Thoracic aorta (tissue), 2 donors: ENCODE measurements around the gene TRPC3. TPM values are rescaled to one million over a fixed set of nuclear protein-coding genes. Genes with fewer than 3 reads are reported as not detected.

Experiments
- ATAC-seq: fragments of 150-250 bp; one replicate; pipeline ENCODE4 v1.8.0; 2017; ENCODE audit warnings: low read depth; ENCODE audit not compliant: insufficient number of reproducible peaks, low FRiP score
- DNase-seq: peaks from one replicate; pipeline ENCODE4 v3.0.0-alpha.2; 2020; ENCODE audit warnings: low spot score
- H3K27ac ChIP-seq, 2 donors: fragments of 200-600 bp; sonication (generic); 1 replicate in 1 of 2; 2 replicates in 1 of 2; pipeline ENCODE4 v1.5.1; 2016; ENCODE audit warnings: mild to moderate bottlenecking in 2 of 2, moderate library complexity in 2 of 2
- H3K27me3 ChIP-seq: fragments of 200-600 bp; sonication (generic); replicated peaks from 2 replicates; pipeline ENCODE4 v1.6.0; 2016; ENCODE audit warnings: mild to moderate bottlenecking; ENCODE audit not compliant: insufficient read depth
- H3K36me3 ChIP-seq: fragments of 200-600 bp; sonication (generic); one replicate; pipeline ENCODE4 v1.5.1; 2016
- H3K4me1 ChIP-seq, 2 donors: fragments of 200-600 bp; sonication (generic); 1 replicate in 1 of 2; 2 replicates in 1 of 2; pipeline versions ENCODE4 v1.5.1 to v1.6.0; 2016; ENCODE audit warnings: low read depth in 2 of 2, mild to moderate bottlenecking in 1 of 2; ENCODE audit not compliant: control insufficient read depth in 1 of 2
- H3K4me3 ChIP-seq: fragments of 200-600 bp; sonication (generic); 2 replicates; pipeline ENCODE4 v1.5.1; 2016; ENCODE audit warnings: mild to moderate bottlenecking
- H3K9me3 ChIP-seq: fragments of 200-600 bp; sonication (generic); 2 replicates; pipeline ENCODE4 v1.5.1; 2016
- CTCF ChIP-seq: fragments of 200-600 bp; sonication (generic); IDR thresholded peaks from one replicate; pipeline ENCODE4 v1.5.1; 2019; ENCODE audit warnings: antibody characterized with exemption
- total RNA-seq, 2 donors: library from RNA; depleted of rRNA; stranded (reverse); fragments of >200 nt; gene quantifications; one replicate each; pipeline versions ENCODE4 v1.1.0 to v1.2.3, GENCODE V29; 2016

Gene TRPC3
- total RNA-seq, 2 donors from 2014 or later = 0.27 to 0.78 TPM

GRCh38 chr4:121879135-121879534, 72.7 kb downstream of the TRPC3 start:
- Histone ChIP-seq H3K27me3 (no peaks in the 10 kb centered on the region), H3K4me1 (no peaks in the 10 kb centered on the region), H3K36me3 (no peaks in the 10 kb centered on the region), H3K4me3 (no peak overlapping the region), H3K27ac (no peak overlapping the region), H3K9me3 (no peaks in the 10 kb centered on the region)
- no peak for DNase-seq
- no peak for TF ChIP-seq CTCF
- ATAC-seq = no peak

GRCh38 chr4:121877041-121877773, 74.7 kb downstream of the TRPC3 start:
- H3K4me3 ChIP-seq = no peak overlapping the region
- no peaks in the 10 kb centered on the region for H3K36me3 ChIP-seq
- H3K9me3 ChIP-seq = no peaks in the 10 kb centered on the region
- H3K27me3 ChIP-seq = no peaks in the 10 kb centered on the region
- DNase-seq = no peak
- TF ChIP-seq CTCF = no peak
- ATAC-seq = no peak
- H3K4me1 ChIP-seq = no peaks in the 10 kb centered on the region
- H3K27ac ChIP-seq = no peak overlapping the region

- Histone ChIP-seq H3K27ac (no peak overlapping the region), H3K36me3 (no peaks in the 10 kb centered on the region), H3K27me3 (no peaks in the 10 kb centered on the region), H3K4me3 (no peak overlapping the region), H3K9me3 (no peaks in the 10 kb centered on the region), H3K4me1 (peaks cover 0 to under 1% of the 10 kb centered on the region in 2 donors)
- TF ChIP-seq CTCF = no peak
- ATAC-seq = no peak
- DNase-seq = no peak
These were observed 75.8 kb downstream of the TRPC3 start for GRCh38 chr4:121876070-121876469.

- H3K27me3 ChIP-seq = no peaks in the 10 kb centered on the region
- no peak for TF ChIP-seq CTCF
- no peak for ATAC-seq
These were observed 76.2 kb downstream of the TRPC3 start for GRCh38 chr4:121875652-121876051.

GRCh38 chr4:121873604-121874003, 78.3 kb downstream of the TRPC3 start:
- Histone ChIP-seq H3K9me3 (no peaks in the 10 kb centered on the region), H3K4me3 (no peak overlapping the region), H3K4me1 (peaks cover 0 to 13% of the 10 kb centered on the region in 2 donors), H3K27me3 (no peaks in the 10 kb centered on the region), H3K27ac (no peak overlapping the region), H3K36me3 (no peaks in the 10 kb centered on the region)
- DNase-seq (no peak), ATAC-seq (no peak)
- no peak for TF ChIP-seq CTCF

More at GRCh38 chr4:121875652-121876051, 76.2 kb downstream of the TRPC3 start:
- Histone ChIP-seq H3K9me3 (no peaks in the 10 kb centered on the region), H3K4me1 (peaks cover 0 to 4% of the 10 kb centered on the region in 2 donors), H3K27ac (no peak overlapping the region), H3K36me3 (no peaks in the 10 kb centered on the region), H3K4me3 (no peak overlapping the region)
- DNase-seq = no peak
